DMS 273 (cell line): ENCODE measurements around the gene GRHPR.
"Not testable (repeated sequence)": the region's sequence is repeated elsewhere in the genome, so short reads cannot be mapped to it uniquely, and the experiment has no call there.

Experiments used
- DNase-seq: peaks from one replicate; lab custom pipeline; 2025; ENCODE audit not compliant: unreplicated experiment; lab: John Stamatoyannopoulos, UW

The GRHPR gene

GRCh38 chr9:37420271-37421215 lies 2.0 kb upstream of the GRHPR start:
- DNase-seq, result no peak

DNA sequence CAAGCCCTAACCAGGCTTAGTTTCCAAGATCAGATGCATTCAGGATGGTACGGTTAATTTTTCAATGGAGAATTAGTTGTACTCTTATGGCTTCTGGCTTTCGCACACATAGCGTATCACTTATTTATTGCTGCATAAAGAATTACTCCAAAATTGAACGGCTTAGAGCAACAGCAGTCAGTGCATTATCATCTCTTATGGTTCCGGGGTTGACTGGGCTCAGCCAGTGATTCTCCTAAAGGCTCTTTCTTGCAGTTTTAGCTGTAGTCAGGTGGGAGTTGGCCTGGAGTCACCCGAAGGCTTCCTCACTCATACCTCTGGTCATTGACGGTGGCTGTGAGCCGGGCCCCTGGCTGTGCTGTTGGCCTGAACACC lies 595 bp upstream of the GRHPR start:
- no peak for DNase-seq

DNA sequence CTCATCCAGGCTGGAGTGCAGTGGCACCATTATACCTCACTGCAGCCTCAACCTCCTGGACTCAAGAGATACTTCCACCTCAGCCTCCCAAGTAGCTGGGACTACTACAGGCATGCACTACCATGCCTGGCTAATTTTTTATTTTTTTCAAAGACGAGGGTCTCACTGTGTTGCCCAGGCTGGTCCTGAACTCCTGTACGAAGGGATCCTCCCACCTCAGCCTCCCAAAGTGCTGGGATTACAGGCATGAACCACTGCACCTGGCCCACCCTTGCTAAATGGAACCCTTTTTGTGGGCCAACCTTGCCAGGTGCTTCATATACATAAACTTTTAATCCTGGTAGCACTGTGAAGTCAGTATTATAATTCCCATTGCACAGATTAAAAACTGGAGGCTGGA lies 1.0 kb downstream of the GRHPR start:
- DNase-seq, result no peak

GRCh38 chr9:37424204-37424685 lies 1.7 kb downstream of the GRHPR start:
- no peak for DNase-seq

GRCh38 chr9:37424686-37425297 lies 2.3 kb downstream of the GRHPR start:
- no peak for DNase-seq

- DNase-seq, result no peak
Measured at GRCh38 chr9:37425298-37425752, 2.8 kb downstream of the GRHPR start.

GRCh38 chr9:37426431-37426830 lies 3.9 kb downstream of the GRHPR start:
- not testable (repeated sequence) for DNase-seq

- no peak for DNase-seq
Measured at GRCh38 chr9:37426846-37427245, 4.3 kb downstream of the GRHPR start.

GRCh38 chr9:37428345-37428744 lies 5.8 kb downstream of the GRHPR start:
- no peak for DNase-seq

GRCh38 chr9:37429441-37430285 lies 7.2 kb downstream of the GRHPR start:
- peak; percentile 25 for DNase-seq

DNA sequence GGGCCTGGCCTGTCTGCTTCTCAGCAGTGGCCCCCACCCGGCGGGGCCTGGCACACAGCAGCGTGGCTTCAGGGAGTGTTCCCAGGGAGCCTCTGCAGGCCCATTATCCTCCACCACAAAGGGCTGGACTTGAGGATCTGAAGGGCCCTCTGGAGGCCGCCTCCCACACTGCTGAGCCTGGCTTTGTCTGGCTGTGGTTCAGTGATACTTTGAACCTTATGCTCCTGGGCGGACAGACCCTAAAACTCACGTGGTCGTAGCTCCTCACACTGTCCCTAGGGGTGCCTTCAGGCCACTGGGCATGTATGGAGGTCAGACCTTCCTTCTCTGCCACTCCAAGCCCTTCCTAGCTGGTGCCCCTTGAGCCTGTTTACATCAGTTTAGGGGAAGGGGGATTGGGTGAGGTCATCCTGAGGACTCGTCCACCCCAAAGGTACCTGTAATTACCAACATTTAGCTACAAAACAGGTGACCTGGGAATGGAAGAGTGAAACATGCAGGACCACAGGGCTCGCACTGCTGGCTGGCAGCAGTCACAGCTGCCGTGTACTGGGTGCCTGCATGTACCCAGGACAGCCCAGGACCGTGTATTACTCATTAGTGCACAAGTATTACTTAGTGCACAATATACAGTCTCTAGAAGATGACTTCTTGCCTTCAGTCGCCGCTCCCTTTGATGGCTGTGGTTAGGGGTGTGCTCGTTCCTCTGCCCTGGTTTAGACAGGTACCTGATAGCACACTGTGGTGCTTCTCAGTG lies 8.5 kb downstream of the GRHPR start:
- peak; percentile 31 for DNase-seq

GRCh38 chr9:37432020-37432419 lies 9.5 kb downstream of the GRHPR start:
- DNase-seq, result no peak

DNA sequence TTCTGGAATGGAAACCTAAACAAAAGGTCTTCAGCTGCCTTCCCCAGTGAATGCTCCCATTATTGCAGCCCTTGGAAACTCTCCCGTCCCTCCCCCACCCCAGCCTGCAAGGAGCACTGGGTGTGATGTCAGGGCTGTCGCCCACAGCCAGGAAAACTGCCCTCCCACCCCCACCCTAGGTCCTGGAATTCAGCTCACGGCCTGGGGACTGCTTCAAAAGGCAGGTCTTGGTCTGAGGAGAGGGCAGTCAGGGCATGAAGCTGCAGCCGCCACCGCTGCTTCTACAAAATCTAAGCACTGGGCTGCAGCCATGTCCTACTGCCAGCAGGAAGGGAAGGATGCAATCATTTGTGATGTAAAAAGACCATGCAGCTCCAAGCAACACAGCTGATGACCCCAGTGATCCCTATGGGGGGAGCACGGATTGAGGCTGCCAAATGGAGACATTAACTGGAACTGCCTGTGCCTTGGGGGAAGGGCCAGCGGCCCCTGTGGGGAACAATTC lies 11.4 kb downstream of the GRHPR start:
- no peak for DNase-seq

- no peak for DNase-seq
Measured at GRCh38 chr9:37436540-37436939, 14.0 kb downstream of the GRHPR start.

DNA sequence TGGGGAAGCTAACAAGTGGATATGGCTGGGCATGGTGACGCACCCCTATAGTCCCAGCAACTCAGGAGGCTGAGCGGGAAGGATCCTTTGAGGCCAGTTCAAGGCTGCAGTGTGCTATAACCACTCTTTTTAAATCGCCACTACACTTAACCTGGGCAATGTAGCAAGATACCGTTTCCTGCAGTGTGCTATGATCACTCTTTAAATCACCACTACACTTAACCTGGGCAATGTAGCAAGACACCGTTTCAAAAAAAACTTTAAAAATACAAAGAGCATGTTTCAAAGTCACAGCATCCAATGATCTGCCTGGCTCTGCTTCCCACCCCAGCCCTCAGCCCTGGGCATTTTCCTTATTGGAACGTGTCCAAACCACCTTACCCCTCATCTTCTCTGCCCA lies 14.5 kb downstream of the GRHPR start:
- no peak for DNase-seq

DNA sequence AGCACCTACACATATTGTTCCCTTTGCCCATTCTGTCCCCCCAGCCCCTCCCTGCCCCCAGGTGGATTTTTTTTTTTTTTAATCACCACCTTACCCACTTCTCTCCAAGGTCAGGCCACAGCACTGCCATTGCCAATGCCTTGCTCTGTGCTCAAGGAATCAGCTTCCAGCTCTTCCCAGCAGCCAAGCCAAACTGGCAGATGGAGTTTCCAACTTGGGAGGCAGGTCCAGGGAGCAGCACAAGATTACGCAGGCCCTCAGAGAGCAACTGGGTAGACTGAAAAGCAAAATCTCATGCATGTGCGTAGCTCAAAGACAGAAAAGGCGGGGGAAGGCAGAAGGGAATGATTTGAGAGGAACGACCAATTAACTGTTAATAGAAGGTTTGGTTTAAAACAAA lies 15.1 kb downstream of the GRHPR start:
- DNase-seq, result peak; percentile 20

DNA sequence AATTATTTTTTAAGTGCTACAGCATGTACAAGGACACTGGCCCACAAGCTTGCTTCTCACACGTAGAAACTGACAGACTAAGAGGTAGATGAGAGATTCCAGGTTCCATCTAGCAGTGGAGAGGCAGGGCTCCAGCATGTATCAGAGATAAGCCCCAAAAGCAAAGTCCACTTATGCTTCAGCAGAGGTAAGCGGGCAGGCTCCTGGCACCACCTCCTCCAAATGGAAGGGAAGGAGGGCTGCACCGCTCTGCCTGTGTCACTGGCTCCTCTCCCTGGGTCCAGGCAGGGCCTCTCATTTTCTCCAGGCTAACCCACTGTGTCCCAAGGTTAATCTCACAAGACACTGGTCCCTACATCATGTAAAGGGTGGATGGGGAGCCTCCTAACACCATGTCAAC lies 15.9 kb downstream of the GRHPR start:
- DNase-seq, result no peak

DNA sequence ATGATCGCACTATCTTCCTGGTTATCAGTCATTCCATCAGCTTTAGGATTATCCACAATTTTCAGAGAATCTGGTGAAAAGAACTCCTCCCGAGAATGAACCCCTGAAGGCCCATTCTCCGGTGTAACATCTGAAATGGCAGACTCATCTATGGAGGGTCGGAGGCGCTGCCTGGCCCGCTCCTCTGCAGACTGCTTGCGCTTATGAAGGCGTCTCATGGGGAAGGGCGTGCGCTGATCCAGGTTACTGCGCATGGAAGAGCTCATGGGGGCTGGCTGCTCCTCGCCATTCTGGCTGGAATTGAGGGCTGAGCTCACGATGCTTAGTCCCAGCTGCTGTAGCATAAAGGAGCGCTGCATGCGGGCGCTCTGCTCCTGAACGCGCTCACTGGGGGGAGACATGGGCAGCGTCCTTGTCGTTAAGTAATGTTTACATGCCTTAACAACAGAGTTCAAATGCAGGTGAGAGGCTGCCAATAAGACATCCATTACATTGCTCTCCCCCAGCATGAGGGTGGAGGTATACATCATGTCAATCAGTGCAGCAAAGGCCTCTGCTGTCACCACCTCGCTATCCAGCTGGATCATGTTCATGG lies 19.4 kb downstream of the GRHPR start:
- no peak for DNase-seq

DNA sequence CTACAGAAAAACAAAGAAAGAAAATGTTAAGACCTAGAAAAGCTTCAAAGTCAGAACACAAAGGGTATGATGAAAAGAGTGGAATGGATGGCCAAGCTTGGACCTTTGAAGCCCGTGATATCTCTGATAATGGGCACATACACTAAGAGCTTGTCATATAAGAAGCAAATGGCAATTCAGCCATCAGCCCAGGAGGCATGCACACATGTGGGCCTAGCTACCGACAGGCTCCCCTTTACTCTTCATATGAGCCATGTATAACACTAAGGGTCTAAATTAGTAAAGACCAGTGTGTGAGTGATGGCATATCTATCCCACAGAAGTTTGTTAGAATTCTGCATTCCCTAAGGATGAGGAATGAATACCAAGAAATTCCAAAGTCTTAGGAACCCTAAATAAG lies 20.1 kb downstream of the GRHPR start:
- DNase-seq, result no peak

- no peak for DNase-seq
Measured at GRCh38 chr9:37443566-37443965, 21.1 kb downstream of the GRHPR start.
